Neural crest cell (in vitro differentiated cells): Measurements from ENCODE around the gene ELP4. TPM values are rescaled to one million over a fixed set of nuclear protein-coding genes. Genes with fewer than 3 reads are reported as not detected.
"Not testable (repeated sequence)": the region's sequence is repeated elsewhere in the genome, so short reads cannot be mapped to it uniquely, and the experiment has no call there.

Experiments
- DNase-seq: peaks from one replicate; pipeline ENCODE4 v3.0.0; 2021; ENCODE audit warnings: low read depth, mixed read lengths, low spot score
- H3K27ac Mint-ChIP-seq: one replicate; pipeline ENCODE4 v1.8.0; 2021; ENCODE audit warnings: mild to moderate bottlenecking, mixed read lengths; ENCODE audit not compliant: unreplicated experiment
- H3K27me3 Mint-ChIP-seq: 2 replicates; pipeline ENCODE4 v1.8.0; 2021; ENCODE audit warnings: low read depth, mild to moderate bottlenecking, mixed read lengths
- H3K36me3 Mint-ChIP-seq: 2 replicates; pipeline ENCODE4 v1.8.0; 2021; ENCODE audit warnings: low read depth, mild to moderate bottlenecking, mixed read lengths
- H3K4me1 Mint-ChIP-seq: 2 replicates; pipeline ENCODE4 v1.8.0; 2021; ENCODE audit warnings: mixed read lengths
- H3K4me3 Mint-ChIP-seq: one replicate; pipeline ENCODE4 v1.8.0; 2021; ENCODE audit warnings: mild to moderate bottlenecking, mixed read lengths
- H3K9me3 Mint-ChIP-seq: 2 replicates; pipeline ENCODE4 v1.8.0; 2021; ENCODE audit warnings: mixed read lengths
- total RNA-seq: library from RNA; stranded (reverse); gene quantifications from 2 replicates; pipeline ENCODE4 v1.2.1, GENCODE V29; 2021
- TF ChIP-seq, protein P1 (sequence below): fragments of 200-600 bp; sonication (generic); conservative IDR thresholded peaks from 2 replicates; pipeline ENCODE4 v1.5.0; 2021; ENCODE audit warnings: antibody characterized with exemption, mild to moderate bottlenecking

Gene ELP4
- total RNA-seq, 1 donor from 2014 or later = 19.9 TPM

DNA sequence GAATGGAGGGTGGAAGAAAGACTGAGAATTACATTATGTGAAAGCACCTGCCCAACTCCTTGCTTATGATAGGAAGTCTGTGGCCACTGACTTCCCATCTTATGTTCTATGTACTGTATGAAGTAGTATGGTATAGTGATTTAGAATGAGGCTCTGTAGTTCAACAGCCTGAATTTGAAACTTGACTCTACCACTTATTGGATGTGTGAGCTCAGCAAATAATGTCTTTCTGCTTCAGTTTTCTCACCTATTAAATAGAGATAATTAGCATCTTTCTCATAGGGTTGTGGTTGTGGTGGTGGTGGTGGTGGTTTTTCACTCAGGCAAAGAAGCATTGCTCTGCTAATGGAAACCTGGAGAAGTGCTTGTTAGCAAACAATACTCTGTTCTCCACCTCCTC is 180.0 kb downstream of the ELP4 start:
- Mint-ChIP-seq H3K27ac (no peak overlapping the region), H3K36me3 (peaks cover 7% of the 10 kb centered on the region), H3K27me3 (no peaks in the 10 kb centered on the region), H3K4me1 (no peaks in the 10 kb centered on the region), H3K4me3 (no peak overlapping the region), H3K9me3 (no peaks in the 10 kb centered on the region)
- TF ChIP-seq, protein P1, sequence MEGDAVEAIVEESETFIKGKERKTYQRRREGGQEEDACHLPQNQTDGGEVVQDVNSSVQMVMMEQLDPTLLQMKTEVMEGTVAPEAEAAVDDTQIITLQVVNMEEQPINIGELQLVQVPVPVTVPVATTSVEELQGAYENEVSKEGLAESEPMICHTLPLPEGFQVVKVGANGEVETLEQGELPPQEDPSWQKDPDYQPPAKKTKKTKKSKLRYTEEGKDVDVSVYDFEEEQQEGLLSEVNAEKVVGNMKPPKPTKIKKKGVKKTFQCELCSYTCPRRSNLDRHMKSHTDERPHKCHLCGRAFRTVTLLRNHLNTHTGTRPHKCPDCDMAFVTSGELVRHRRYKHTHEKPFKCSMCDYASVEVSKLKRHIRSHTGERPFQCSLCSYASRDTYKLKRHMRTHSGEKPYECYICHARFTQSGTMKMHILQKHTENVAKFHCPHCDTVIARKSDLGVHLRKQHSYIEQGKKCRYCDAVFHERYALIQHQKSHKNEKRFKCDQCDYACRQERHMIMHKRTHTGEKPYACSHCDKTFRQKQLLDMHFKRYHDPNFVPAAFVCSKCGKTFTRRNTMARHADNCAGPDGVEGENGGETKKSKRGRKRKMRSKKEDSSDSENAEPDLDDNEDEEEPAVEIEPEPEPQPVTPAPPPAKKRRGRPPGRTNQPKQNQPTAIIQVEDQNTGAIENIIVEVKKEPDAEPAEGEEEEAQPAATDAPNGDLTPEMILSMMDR = no peak
- no peak for DNase-seq

- H3K27me3 Mint-ChIP-seq = no peaks in the 10 kb centered on the region
- peaks cover 10% of the 10 kb centered on the region for H3K36me3 Mint-ChIP-seq
- no peaks in the 10 kb centered on the region for H3K4me1 Mint-ChIP-seq
- no peak for DNase-seq
- H3K9me3 Mint-ChIP-seq = no peaks in the 10 kb centered on the region
- TF ChIP-seq, protein P1 = no peak
- no peak overlapping the region for H3K4me3 Mint-ChIP-seq
- H3K27ac Mint-ChIP-seq = no peak overlapping the region
Measured at GRCh38 chr11:31690041-31690440, 180.5 kb downstream of the ELP4 start.

- TF ChIP-seq, protein P1 = no peak
- no peaks in the 10 kb centered on the region for H3K4me1 Mint-ChIP-seq
- H3K36me3 Mint-ChIP-seq = peaks cover 10% of the 10 kb centered on the region
- DNase-seq = no peak
- H3K9me3 Mint-ChIP-seq = no peaks in the 10 kb centered on the region
- no peak overlapping the region for H3K27ac Mint-ChIP-seq
- H3K27me3 Mint-ChIP-seq = no peaks in the 10 kb centered on the region
- H3K4me3 Mint-ChIP-seq = no peak overlapping the region
Measured at GRCh38 chr11:31690516-31690915, 180.9 kb downstream of the ELP4 start.

- Mint-ChIP-seq H3K27ac (no peak overlapping the region), H3K27me3 (no peaks in the 10 kb centered on the region), H3K9me3 (peaks cover 3% of the 10 kb centered on the region), H3K4me3 (no peak overlapping the region), H3K36me3 (peaks cover 18% of the 10 kb centered on the region), H3K4me1 (no peaks in the 10 kb centered on the region)
- TF ChIP-seq, protein P1 = no peak
- DNase-seq = no peak
Measured at GRCh38 chr11:31692466-31692865, 182.9 kb downstream of the ELP4 start.

DNA sequence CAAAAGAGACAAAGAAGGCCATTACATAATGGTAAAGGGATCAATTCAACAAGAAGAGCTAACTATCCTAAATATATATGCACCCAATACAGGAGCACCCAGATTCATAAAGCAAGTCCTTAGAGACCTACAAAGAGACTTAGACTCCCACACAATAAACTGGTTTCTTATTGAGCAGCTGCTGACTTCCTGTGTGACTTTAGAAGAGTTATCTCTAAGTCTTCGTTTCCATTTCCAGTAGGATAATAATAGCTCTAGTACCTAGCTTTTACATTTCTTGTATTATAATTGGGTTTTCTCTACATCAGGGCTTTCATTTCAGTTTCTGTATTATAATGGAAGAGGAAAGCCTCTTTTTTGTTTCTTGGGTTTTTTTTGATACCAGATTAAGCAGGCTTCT is 187.5 kb downstream of the ELP4 start:
- not testable (repeated sequence) for H3K4me3 Mint-ChIP-seq, DNase-seq, H3K27me3 Mint-ChIP-seq, H3K9me3 Mint-ChIP-seq, H3K27ac Mint-ChIP-seq, H3K4me1 Mint-ChIP-seq
- H3K36me3 Mint-ChIP-seq = peaks cover 18% of the 10 kb centered on the region

DNA sequence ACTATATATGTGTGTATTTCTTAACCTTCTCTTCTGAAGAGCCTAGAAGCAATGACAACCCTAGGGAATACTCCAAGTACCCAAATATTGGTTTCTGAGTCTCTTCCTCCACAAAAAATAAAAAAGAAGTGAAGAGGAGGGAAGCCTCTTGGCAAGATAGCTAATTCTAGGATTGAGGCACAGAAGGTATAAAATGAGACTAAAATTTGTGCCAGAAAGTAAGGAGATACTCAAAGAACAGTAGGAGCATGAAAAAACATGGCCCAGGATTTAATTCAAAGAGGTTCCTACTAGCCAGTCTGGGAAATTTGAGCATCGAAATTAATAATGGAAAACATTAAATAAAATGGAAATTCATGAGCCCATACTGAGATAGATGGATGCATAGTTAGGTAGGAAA is 189.5 kb downstream of the ELP4 start:
- Mint-ChIP-seq H3K27me3 (no peaks in the 10 kb centered on the region), H3K36me3 (peaks cover 12% of the 10 kb centered on the region), H3K9me3 (peaks cover 3% of the 10 kb centered on the region), H3K4me3 (no peak overlapping the region), H3K27ac (no peak overlapping the region), H3K4me1 (no peaks in the 10 kb centered on the region)
- TF ChIP-seq, protein P1 = no peak
- no peak for DNase-seq
